Astrocyte (in vitro differentiated cells and primary cell): ENCODE data around the gene DISC1. TPM values are rescaled to one million over a fixed set of nuclear protein-coding genes. Genes with fewer than 3 reads are reported as not detected.

ENCODE experiments used
- DNase-seq: peaks from one replicate; pipeline ENCODE4 v3.0.0-alpha.2; 2010; ENCODE audit warnings: low read depth
- FAIRE-seq: peaks from 2 replicates; lab custom pipeline; 2011; peaks lifted over from hg19 to GRCh38; lab: Jason Lieb, UNC
- H2AFZ ChIP-seq: 2 replicates; pipeline ENCODE4 v1.6.0; 2012; ENCODE audit warnings: low read depth, low read length, inconsistent platforms
- H3K27ac ChIP-seq: 2 replicates; pipeline ENCODE4 v1.5.1; 2011; ENCODE audit warnings: low read depth, low read length, inconsistent platforms
- H3K27me3 ChIP-seq: 2 replicates; pipeline ENCODE4 v1.6.0; 2011; ENCODE audit warnings: low read length, inconsistent platforms; ENCODE audit not compliant: insufficient read depth
- H3K36me3 ChIP-seq: 2 replicates; pipeline ENCODE4 v1.5.1; 2011; ENCODE audit warnings: low read length, inconsistent platforms; ENCODE audit not compliant: insufficient read depth
- H3K4me1 ChIP-seq: 2 replicates; pipeline ENCODE4 v1.5.1; 2011; ENCODE audit warnings: low read length, inconsistent platforms; ENCODE audit not compliant: insufficient read depth
- H3K4me2 ChIP-seq: 2 replicates; pipeline ENCODE4 v1.6.0; 2012; ENCODE audit warnings: low read length, inconsistent platforms
- H3K4me3 ChIP-seq: 2 replicates; pipeline ENCODE4 v1.5.1; 2011; ENCODE audit warnings: low read depth, mild to moderate bottlenecking, low read length, inconsistent platforms; ENCODE audit not compliant: insufficient read depth
- H3K79me2 ChIP-seq: 2 replicates; pipeline ENCODE4 v1.6.0; 2012; ENCODE audit warnings: mild to moderate bottlenecking, low read length, inconsistent platforms; ENCODE audit not compliant: insufficient read depth
- H3K9ac ChIP-seq: 2 replicates; pipeline ENCODE4 v1.6.0; 2012; ENCODE audit warnings: mild to moderate bottlenecking, low read length, inconsistent platforms
- H3K9me3 ChIP-seq: 2 replicates; pipeline ENCODE4 v1.5.1; 2012; ENCODE audit warnings: low read depth, mild to moderate bottlenecking, low read length, inconsistent platforms; ENCODE audit not compliant: insufficient read depth
- H4K20me1 ChIP-seq: 2 replicates; pipeline ENCODE4 v1.6.0; 2012; ENCODE audit warnings: low read length, inconsistent platforms; ENCODE audit not compliant: insufficient read depth
- H3K27ac Mint-ChIP-seq: one replicate; pipeline ENCODE4 v1.8.0; 2021; ENCODE audit warnings: mild to moderate bottlenecking, mixed read lengths; ENCODE audit not compliant: unreplicated experiment
- H3K27me3 Mint-ChIP-seq: one replicate; pipeline ENCODE4 v1.8.0; 2021; ENCODE audit warnings: low read depth, mixed read lengths; ENCODE audit not compliant: unreplicated experiment
- H3K36me3 Mint-ChIP-seq: one replicate; pipeline ENCODE4 v1.8.0; 2021; ENCODE audit warnings: low read depth, mixed read lengths; ENCODE audit not compliant: unreplicated experiment
- H3K4me1 Mint-ChIP-seq: one replicate; pipeline ENCODE4 v1.8.0; 2021; ENCODE audit warnings: low read depth, mixed read lengths; ENCODE audit not compliant: unreplicated experiment
- H3K4me3 Mint-ChIP-seq: one replicate; pipeline ENCODE4 v1.8.0; 2021; ENCODE audit warnings: mild to moderate bottlenecking, moderate library complexity, mixed read lengths; ENCODE audit not compliant: unreplicated experiment
- H3K9me3 Mint-ChIP-seq: one replicate; pipeline ENCODE4 v1.8.0; 2021; ENCODE audit warnings: mild to moderate bottlenecking, mixed read lengths; ENCODE audit not compliant: unreplicated experiment
- EZH2 ChIP-seq: IDR thresholded peaks from 2 replicates; pipeline ENCODE4 v1.6.1; 2012; ENCODE audit warnings: mild to moderate bottlenecking, low read length, inconsistent platforms; ENCODE audit not compliant: insufficient read depth
- total RNA-seq: library from RNA; stranded (reverse); gene quantifications from 2 replicates; pipeline ENCODE4 v1.2.1, GENCODE V29; 2021
- TF ChIP-seq, protein P1 (sequence below): IDR thresholded peaks from 2 replicates; pipeline ENCODE4 v1.5.1; 2011; ENCODE audit warnings: low read depth, mild to moderate bottlenecking, inconsistent platforms, low read length, moderate library complexity; ENCODE audit not compliant: insufficient read depth

The DISC1 gene
- total RNA-seq, 1 donor from 2014 or later = 9.1 TPM

- no peaks in the 10 kb centered on the region for H3K36me3 Mint-ChIP-seq
- Histone ChIP-seq H3K4me2 (peak overlapping the region; percentile 57), H3K4me1 (peaks cover 11% of the 10 kb centered on the region), H3K27me3 (no peaks in the 10 kb centered on the region), H3K79me2 (no peaks in the 10 kb centered on the region), H4K20me1 (no peaks in the 10 kb centered on the region), H2AFZ (no peak overlapping the region), H3K36me3 (no peaks in the 10 kb centered on the region), H3K27ac (peak overlapping the region; percentile 61), H3K9ac (peak overlapping the region; percentile 30), H3K4me3 (no peak overlapping the region), H3K9me3 (no peaks in the 10 kb centered on the region)
- peaks cover 7% of the 10 kb centered on the region for H3K9me3 Mint-ChIP-seq
- TF ChIP-seq EZH2 = no peak
- H3K4me3 Mint-ChIP-seq = no peak overlapping the region
- no peak for DNase-seq
- FAIRE-seq = no peak
- H3K27me3 Mint-ChIP-seq = no peaks in the 10 kb centered on the region
- no peak overlapping the region for H3K27ac Mint-ChIP-seq
- H3K4me1 Mint-ChIP-seq = peaks cover 14% of the 10 kb centered on the region
These were observed 323.9 kb downstream of the DISC1 start for GRCh38 chr1:231950331-231951128.

- Histone ChIP-seq H3K27ac (peak overlapping the region; percentile 61), H3K36me3 (no peaks in the 10 kb centered on the region), H3K4me2 (peak overlapping the region; percentile 57), H3K9me3 (no peaks in the 10 kb centered on the region), H3K9ac (peak overlapping the region; percentile 30), H3K4me1 (peaks cover 11% of the 10 kb centered on the region), H4K20me1 (no peaks in the 10 kb centered on the region), H3K79me2 (no peaks in the 10 kb centered on the region), H3K4me3 (no peak overlapping the region), H3K27me3 (no peaks in the 10 kb centered on the region), H2AFZ (no peak overlapping the region)
- FAIRE-seq (no peak), DNase-seq (peak; percentile 71)
- H3K9me3 Mint-ChIP-seq = peaks cover 7% of the 10 kb centered on the region
- peaks cover under 1% of the 10 kb centered on the region for H3K36me3 Mint-ChIP-seq
- TF ChIP-seq, protein P1, sequence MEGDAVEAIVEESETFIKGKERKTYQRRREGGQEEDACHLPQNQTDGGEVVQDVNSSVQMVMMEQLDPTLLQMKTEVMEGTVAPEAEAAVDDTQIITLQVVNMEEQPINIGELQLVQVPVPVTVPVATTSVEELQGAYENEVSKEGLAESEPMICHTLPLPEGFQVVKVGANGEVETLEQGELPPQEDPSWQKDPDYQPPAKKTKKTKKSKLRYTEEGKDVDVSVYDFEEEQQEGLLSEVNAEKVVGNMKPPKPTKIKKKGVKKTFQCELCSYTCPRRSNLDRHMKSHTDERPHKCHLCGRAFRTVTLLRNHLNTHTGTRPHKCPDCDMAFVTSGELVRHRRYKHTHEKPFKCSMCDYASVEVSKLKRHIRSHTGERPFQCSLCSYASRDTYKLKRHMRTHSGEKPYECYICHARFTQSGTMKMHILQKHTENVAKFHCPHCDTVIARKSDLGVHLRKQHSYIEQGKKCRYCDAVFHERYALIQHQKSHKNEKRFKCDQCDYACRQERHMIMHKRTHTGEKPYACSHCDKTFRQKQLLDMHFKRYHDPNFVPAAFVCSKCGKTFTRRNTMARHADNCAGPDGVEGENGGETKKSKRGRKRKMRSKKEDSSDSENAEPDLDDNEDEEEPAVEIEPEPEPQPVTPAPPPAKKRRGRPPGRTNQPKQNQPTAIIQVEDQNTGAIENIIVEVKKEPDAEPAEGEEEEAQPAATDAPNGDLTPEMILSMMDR = no peak
- TF ChIP-seq EZH2 = no peak
- peaks cover 14% of the 10 kb centered on the region for H3K4me1 Mint-ChIP-seq
- H3K4me3 Mint-ChIP-seq = no peak overlapping the region
- no peaks in the 10 kb centered on the region for H3K27me3 Mint-ChIP-seq
- H3K27ac Mint-ChIP-seq = no peak overlapping the region
These were observed 324.8 kb downstream of the DISC1 start for GRCh38 chr1:231951374-231951773.

DNA sequence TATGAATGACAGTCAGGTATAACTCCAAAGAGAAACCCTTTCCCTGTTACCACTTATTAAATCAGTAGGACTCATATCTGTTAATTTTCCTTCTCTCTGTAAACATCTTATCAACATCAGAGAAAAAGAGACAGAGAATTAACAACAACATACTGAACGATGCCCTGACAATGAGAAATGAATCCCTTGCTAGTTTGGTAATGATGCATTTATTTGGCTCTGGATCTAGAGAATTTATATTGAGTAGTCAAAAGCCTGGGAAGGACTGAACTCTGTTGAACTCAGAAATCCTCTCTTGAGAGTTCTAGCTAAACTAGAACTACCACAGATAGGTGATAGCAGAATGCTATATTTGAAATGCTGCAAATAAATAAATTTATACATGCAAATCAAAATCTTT lies 325.6 kb downstream of the DISC1 start:
- Histone ChIP-seq H3K27ac (no peak overlapping the region), H3K27me3 (no peaks in the 10 kb centered on the region), H3K4me3 (no peak overlapping the region), H3K4me1 (peaks cover 11% of the 10 kb centered on the region), H3K9me3 (no peaks in the 10 kb centered on the region), H4K20me1 (no peaks in the 10 kb centered on the region), H3K9ac (no peak overlapping the region), H3K36me3 (no peaks in the 10 kb centered on the region), H3K79me2 (no peaks in the 10 kb centered on the region), H3K4me2 (no peak overlapping the region), H2AFZ (no peak overlapping the region)
- FAIRE-seq = no peak
- no peak overlapping the region for H3K27ac Mint-ChIP-seq
- H3K27me3 Mint-ChIP-seq = no peaks in the 10 kb centered on the region
- no peak overlapping the region for H3K4me3 Mint-ChIP-seq
- no peak for TF ChIP-seq EZH2
- TF ChIP-seq, protein P1 = no peak
- no peak for DNase-seq
- H3K4me1 Mint-ChIP-seq = peaks cover 14% of the 10 kb centered on the region
- peaks cover 7% of the 10 kb centered on the region for H3K9me3 Mint-ChIP-seq
- peaks cover 2% of the 10 kb centered on the region for H3K36me3 Mint-ChIP-seq
